ENCODE data around the gene P3H2. TPM values are rescaled to one million over a fixed set of nuclear protein-coding genes. Genes with fewer than 3 reads are reported as not detected.

P3H2 gene
- total and polyA plus RNA-seq, 2 donors (not counting 1 experiment from before 2014, with no cell fraction given) = not detected

GRCh38 chr3:190044142-190044541 lies 76.6 kb downstream of the P3H2 start:
- no peak overlapping the region for H3K4me3 Mint-ChIP-seq
- ATAC-seq (ENCODE audit: low read depth) = no peak

GRCh38 chr3:190043741-190044140 lies 77.0 kb downstream of the P3H2 start:
- no peaks in the 10 kb centered on the region for H3K9me3 ChIP-seq (ENCODE audit: control extremely low read depth in 1 of 3, control insufficient read depth in 2 of 3, insufficient read depth in 1 of 3, low read length in 2 of 3)
- H3K27ac ChIP-seq (ENCODE audit: low read length in 2 of 2) = no peak overlapping the region
- no peak overlapping the region for H3K4me2 ChIP-seq (replicated peaks; ENCODE audit: low read depth, low read length, poor library complexity, severe bottlenecking)
- Mint-ChIP-seq H3K27ac (no peak overlapping the region), H3K4me1 (no peaks in the 10 kb centered on the region), H3K9me3 (ENCODE audit: insufficient read depth) (no peaks in the 10 kb centered on the region), H3K27me3 (no peaks in the 10 kb centered on the region), H3K4me3 (no peak overlapping the region)
- no peaks in the 10 kb centered on the region for H4K20me1 ChIP-seq (ENCODE audit: control insufficient read depth, insufficient read depth, low read length, poor library complexity, severe bottlenecking)
- H3K9ac ChIP-seq (ENCODE audit: low read length) = no peak overlapping the region
- DNase-seq (no peak), ATAC-seq (ENCODE audit: low read depth) (no peak)
- H3K4me1 ChIP-seq (ENCODE audit: control insufficient read depth in 2 of 2, insufficient read depth in 2 of 2, low read length in 2 of 2) = no peaks in the 10 kb centered on the region
- H3K36me3 ChIP-seq (replicated peaks in 1 of 2; ENCODE audit: control extremely low read depth in 1 of 2, control insufficient read depth in 1 of 2, extremely low read depth in 1 of 2, insufficient read depth in 2 of 2, low read length in 1 of 2) = no peaks in the 10 kb centered on the region
- no peaks in the 10 kb centered on the region for H3K27me3 ChIP-seq (replicated peaks in 1 of 4; ENCODE audit: control extremely low read depth in 1 of 4, control insufficient read depth in 3 of 4, insufficient read depth in 4 of 4, low read length in 3 of 4)
- H3K79me2 ChIP-seq (ENCODE audit: control insufficient read depth, insufficient read depth, low read length) = no peaks in the 10 kb centered on the region
- ChIA-PET CTCF (no interaction called here), POLR2A (no interaction called here)
- no peak overlapping the region for H2AFZ ChIP-seq (ENCODE audit: insufficient read depth, low read depth, low read length, poor library complexity, severe bottlenecking)
- H3K4me3 ChIP-seq (ENCODE audit: control extremely low read depth in 1 of 5, extremely low read depth in 1 of 5, insufficient read depth in 1 of 5, low read depth in 2 of 5, low read length in 4 of 5) = no peak overlapping the region
- TF ChIP-seq EZH2 (IDR thresholded peaks at IDR 0.05; ENCODE audit: borderline replicate concordance, insufficient read depth, low read depth, low read length, poor library complexity, severe bottlenecking) (no peak), CTCF (IDR thresholded peaks at IDR 0.05) (no peak)
- intact Hi-C loops (cut with micrococcal nuclease) = no loop called here

More at GRCh38 chr3:190044142-190044541, 76.6 kb downstream of the P3H2 start:
- CTCF ChIA-PET = no interaction called here
- Histone ChIP-seq H3K79me2 (ENCODE audit: control insufficient read depth, insufficient read depth, low read length) (no peaks in the 10 kb centered on the region), H3K27me3 (replicated peaks in 1 of 4; ENCODE audit: control extremely low read depth in 1 of 4, control insufficient read depth in 3 of 4, insufficient read depth in 4 of 4, low read length in 3 of 4) (no peaks in the 10 kb centered on the region), H3K27ac (ENCODE audit: low read length in 2 of 2) (no peak overlapping the region), H3K36me3 (replicated peaks in 1 of 2; ENCODE audit: control extremely low read depth in 1 of 2, control insufficient read depth in 1 of 2, extremely low read depth in 1 of 2, insufficient read depth in 2 of 2, low read length in 1 of 2) (no peaks in the 10 kb centered on the region), H2AFZ (ENCODE audit: insufficient read depth, low read depth, low read length, poor library complexity, severe bottlenecking) (no peak overlapping the region), H3K4me1 (ENCODE audit: control insufficient read depth in 2 of 2, insufficient read depth in 2 of 2, low read length in 2 of 2) (no peaks in the 10 kb centered on the region), H3K9ac (ENCODE audit: low read length) (no peak overlapping the region), H3K9me3 (ENCODE audit: control extremely low read depth in 1 of 3, control insufficient read depth in 2 of 3, insufficient read depth in 1 of 3, low read length in 2 of 3) (no peaks in the 10 kb centered on the region), H4K20me1 (ENCODE audit: control insufficient read depth, insufficient read depth, low read length, poor library complexity, severe bottlenecking) (no peaks in the 10 kb centered on the region), H3K4me2 (replicated peaks; ENCODE audit: low read depth, low read length, poor library complexity, severe bottlenecking) (no peak overlapping the region), H3K4me3 (ENCODE audit: control extremely low read depth in 1 of 5, extremely low read depth in 1 of 5, insufficient read depth in 1 of 5, low read depth in 2 of 5, low read length in 4 of 5) (no peak overlapping the region)
- 89% methylated on average over 3 of the region's 4 CpGs for WGBS (ENCODE audit: insufficient coverage)
- TF ChIP-seq EZH2 (IDR thresholded peaks at IDR 0.05; ENCODE audit: borderline replicate concordance, insufficient read depth, low read depth, low read length, poor library complexity, severe bottlenecking) (no peak), CTCF (IDR thresholded peaks at IDR 0.05) (no peak)
- POLR2A ChIA-PET = no interaction called here
- H3K27me3 Mint-ChIP-seq = peaks cover 4% of the 10 kb centered on the region
- no peaks in the 10 kb centered on the region for H3K9me3 Mint-ChIP-seq (ENCODE audit: insufficient read depth)
- DNase-seq = no peak
- H3K4me1 Mint-ChIP-seq = no peaks in the 10 kb centered on the region
- H3K27ac Mint-ChIP-seq = no peak overlapping the region
- intact Hi-C loops (cut with micrococcal nuclease) = no loop called here

Measured in B cell (primary cell).